GM21381 (cell line): ENCODE measurements around the gene TUT7.
"Not testable (repeated sequence)": the region's sequence is repeated elsewhere in the genome, so short reads cannot be mapped to it uniquely, and the experiment has no call there.

Experiments used
- ATAC-seq: cut with Tn5 transposase; IDR thresholded peaks from one replicate; pipeline ENCODE4 v1.9.1; 2021; ENCODE audit warnings: mild to moderate bottlenecking, moderate library complexity; ENCODE audit not compliant: unreplicated experiment

Gene TUT7

DNA sequence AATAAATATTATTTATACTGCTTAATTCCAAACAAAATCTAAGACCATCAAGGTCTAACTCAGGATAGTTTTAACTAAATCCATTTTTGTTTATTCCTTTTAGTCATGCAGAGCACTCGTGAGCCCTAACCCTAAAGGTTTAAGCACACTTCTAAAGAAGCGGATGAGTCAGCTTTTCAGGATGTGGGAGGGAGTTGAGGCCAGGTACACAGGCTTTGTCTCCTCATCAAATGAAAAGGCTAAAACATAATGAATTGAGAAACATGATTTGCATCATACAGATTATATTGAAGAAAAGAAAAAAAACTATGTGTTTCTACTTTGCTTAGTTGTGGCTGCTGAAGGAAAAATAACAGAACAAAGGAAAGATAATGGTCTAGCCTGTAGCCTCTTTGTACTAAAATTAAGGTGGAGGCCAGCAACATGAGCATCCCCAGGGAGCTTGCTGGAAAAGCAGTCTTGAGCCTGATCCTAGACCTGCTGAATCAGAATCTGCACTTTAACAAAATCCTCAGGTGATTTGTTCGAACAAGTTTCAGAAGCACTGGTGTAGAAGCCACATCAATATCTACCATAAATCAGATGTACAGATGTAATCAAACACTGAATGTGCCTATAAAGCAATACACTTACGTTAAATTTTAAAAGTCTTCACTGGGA, 50.8 kb downstream of the TUT7 start:
- no peak for ATAC-seq

DNA sequence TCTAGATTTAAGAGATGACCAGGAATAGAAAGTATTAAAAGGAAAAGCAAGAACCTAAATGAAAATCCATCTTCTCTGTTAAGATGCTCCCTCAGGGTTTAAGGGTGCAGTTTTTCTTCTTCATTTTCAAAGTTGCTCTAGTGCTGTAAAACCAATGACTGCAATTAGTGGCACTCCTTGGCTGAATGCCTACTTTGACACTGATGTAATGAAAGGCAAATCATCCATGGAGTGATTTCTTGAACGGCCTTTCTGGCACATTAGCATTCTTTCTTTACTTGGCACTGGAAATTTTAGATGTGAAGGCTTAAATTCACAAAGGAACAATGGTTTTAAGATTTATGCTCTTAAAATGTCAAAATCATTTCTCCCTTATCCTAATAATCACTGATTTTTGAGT, 52.5 kb downstream of the TUT7 start:
- no peak for ATAC-seq

DNA sequence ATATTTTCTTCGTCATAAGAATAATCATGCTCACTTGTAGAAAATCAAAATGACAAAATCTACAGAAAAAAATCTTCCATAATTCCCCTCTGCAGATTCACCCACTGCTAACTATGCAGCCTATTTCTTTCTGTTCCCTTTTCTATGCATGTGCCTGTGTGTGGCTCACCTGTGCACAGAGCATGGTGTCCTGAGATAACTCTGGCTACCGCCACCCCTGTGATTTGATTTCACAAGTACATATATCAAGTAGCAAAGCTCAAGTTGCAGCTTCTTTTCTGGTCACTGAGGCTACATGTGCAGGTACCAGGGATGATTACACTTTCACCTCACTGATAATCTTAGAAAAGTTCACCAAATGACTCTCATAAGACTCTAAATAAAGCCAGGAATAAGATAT, 53.5 kb downstream of the TUT7 start:
- ATAC-seq, result no peak

DNA sequence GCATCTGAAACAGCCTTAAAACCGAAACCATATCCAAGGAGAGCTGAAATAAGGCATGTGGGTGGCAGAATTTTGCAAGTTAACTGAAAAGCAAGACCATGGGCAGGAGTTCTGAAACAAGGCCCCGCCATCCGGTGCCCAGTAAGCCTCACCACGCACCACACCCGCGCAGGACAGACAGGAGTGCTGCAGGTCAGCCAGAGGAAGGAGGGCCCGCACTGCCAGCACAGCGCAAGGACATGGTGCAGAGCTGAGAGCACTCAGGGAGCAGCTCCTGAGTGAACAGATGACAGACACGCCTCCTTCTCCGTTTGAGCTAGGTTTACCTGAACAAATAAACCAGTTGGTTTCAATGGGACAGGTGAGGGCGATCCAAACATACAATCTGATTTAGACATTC, 55.3 kb downstream of the TUT7 start:
- no peak for ATAC-seq

DNA sequence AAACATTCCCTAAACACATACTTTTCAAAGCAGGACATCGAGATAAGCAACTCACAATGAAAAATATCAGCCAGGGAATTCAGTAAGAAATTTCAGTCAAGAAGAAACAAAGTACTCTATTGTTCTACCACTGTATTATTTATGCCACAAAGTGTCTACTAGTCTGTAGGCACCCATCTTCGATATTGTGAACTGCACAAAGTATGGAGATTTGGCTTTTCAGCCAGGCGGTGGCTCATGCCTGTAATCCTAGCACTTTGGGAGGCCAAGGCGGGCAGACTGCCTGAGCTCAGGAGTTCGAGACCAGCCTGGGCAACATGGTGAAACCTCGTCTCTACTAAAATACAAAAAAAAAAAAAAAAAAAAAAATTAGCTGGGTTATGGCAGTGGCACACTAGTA, 63.9 kb downstream of the TUT7 start:
- not testable (repeated sequence) for ATAC-seq

DNA sequence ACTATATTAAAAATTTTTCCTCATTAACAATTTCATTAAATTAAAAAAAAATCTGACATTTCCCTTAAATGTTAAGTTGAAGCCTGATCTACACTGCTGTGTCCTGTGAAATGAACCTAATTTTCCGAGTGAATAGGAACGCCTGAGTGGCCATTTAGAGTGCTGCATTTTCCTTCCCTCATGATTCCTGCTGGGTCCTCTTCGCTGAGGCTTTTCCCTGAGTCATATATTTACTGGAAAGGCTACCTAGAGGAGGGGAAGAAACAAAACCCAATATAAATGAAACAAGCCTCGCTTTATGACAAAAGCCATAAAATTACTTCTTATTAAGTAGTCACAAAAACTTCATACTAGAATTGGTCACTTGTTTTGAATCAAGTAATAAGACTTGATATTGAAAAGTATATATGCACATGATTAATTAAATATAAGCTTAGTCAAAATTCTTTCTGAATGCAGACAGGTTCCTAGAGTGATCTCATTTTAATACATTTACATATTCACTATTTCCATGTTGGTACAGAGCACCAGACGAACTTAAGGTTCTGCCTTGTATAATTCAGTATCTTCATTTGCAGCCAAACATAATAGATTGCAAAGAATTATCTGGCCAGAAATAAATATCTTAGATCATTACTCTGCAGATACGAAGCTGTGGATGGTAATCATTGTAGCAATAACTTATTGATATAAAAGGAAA, 65.6 kb downstream of the TUT7 start:
- no peak for ATAC-seq

DNA sequence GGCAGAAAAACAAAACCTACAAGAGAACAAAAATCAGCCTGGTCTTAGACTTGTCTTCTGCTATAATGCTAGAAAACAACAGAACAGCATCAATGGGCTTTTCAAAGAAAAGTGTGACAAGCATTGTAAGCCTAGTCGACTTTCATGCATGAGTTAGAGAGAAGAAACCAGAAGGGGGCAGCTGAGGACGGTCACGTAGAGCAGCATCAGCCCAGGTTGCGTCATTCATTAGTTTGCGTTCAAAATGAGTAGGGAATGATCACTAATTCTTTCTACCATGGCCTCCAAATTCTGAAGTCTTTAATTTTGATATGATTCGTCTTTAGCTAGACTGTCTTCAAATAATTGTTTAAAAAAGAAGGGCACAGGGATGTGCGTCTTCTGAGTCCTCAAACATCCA, 67.2 kb downstream of the TUT7 start:
- ATAC-seq, result no peak

DNA sequence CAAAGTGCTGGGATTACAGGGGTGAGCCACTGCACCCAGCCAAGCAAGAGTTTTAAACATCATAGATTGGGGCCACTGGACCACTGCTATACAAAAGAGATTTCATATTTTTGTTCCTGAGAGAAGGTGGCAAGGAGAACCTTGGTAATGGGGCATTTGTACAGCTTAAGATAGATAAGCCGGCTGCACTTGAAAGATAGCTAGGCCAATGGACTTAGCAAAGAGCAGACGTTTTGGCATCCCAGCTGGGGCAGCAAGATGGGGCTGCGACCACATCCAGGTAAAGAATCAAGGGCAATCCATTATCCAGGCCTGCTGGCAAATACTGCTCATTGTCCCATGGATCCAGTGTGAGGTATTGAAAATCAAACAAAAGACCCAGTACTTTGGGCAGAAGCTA, 67.9 kb downstream of the TUT7 start:
- no peak for ATAC-seq

DNA sequence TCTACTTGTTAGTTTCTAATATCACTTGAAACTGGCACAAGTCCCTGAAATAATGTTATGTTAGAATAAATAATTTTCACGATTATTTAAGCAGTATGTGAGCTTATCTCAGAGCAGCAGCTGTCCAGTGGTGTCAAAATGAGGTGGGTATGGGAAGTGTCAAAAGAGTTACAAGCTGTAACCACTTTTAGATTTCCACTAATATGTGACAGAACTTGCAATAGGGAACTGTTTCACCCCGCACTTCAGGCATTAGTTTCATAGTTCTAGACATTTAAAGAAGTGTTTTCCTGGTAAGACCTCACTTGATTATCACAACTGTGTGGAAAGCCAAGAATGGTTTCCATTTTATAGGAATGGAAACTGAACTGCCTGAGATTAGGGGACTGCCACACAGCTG, 68.9 kb downstream of the TUT7 start:
- ATAC-seq, result no peak

DNA sequence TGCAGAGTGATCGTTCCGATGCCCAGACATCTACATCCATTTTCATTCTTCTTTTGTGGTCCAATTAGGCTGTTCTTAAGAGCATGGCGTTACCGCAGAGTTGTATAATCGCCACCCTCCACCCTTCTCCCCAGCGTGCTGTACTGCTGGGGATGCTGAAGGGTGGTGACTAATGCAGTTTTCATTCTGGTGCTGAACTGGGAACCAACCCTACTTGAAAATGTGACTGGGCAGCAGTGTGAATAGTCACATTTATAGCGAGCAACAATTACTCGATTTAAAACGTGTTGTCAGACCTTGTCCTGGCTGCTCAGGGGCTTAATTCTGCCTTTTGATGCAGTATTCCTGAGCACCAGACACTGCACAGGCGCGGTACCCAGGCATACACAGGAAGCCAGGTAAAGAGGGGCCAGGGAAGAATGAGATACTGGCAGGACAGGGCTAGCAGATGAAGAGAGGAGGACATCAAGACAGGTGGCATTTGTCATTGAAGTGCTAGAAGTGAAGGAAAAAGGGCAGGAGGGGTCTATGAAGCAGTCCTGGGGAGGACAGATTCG, 71.2 kb downstream of the TUT7 start:
- peak; percentile 17 for ATAC-seq

DNA sequence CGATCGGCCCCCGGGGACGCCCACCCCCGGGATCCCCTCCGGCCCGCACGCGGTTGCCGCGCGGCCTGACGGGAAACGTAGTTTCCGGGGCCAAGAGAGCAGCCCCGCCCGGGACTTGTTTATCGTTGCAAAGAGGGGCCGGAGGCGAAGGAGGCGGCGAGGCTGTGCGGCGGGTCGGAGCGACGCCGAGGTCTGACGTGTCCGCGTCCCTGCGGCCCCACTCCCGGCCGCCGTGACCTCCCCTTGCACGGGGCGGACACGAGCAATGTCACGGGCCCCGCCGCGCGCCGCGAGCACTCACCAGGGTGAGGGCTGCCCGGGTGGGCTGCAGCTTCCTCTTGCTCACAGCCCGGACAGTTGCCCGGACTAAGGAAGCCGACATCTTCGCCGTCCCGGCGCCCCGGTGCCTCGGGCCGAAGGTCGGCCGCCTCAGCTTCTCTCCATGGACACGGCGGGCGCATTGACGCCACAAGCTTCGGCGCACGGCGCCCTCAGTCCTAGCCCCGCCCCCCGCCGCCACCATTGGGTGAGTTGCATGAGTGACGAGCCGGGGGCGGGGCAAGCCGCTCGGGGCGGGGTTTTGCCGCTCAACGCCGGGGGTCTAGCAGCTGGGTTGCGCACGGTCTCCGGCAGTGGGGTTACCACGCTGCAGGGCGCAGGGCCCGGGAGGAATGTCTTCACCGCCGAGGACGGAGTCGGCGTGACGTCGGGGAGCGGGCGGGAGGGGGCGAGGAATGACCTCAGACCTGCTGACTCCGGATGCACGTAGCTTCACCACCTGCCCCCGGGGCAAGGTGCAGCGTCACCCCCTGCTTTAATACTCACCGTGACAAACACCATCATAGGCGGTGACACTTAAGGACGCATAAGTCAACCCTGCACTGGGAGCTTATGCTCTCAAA, 71.9 kb downstream of the TUT7 start, which contains the start of gene ISCA1:
Gene ISCA1 (minus strand): TSS at position 462 of the 902 bp plus-strand sequence. CDS start 80 bp downstream, at position 382.
- peak; percentile 77 for ATAC-seq

DNA sequence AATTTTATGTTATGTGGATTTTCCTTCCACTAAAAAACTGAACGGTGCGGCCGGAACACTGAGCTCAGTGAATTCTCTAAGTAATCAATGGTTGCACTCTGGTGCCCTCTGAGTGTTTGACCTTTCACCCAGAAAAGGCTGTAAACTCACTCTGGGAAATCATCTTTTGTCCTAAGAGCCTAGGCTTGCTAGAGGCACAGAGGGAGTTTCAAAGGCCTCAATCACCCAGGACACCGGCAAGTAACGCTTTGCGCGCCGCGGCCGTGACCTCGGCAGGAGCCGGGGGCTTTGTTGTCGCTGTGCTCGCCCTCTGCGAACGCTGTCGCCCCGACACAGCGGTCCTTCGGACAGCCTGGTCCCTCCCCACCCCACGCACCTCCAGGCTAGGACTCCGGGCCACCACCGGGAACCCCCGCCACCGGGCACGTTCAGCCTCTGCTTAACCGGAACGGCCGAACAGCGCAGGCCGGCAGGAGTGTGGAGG, 72.6 kb downstream of the TUT7 start:
- ATAC-seq, result peak; percentile 3

DNA sequence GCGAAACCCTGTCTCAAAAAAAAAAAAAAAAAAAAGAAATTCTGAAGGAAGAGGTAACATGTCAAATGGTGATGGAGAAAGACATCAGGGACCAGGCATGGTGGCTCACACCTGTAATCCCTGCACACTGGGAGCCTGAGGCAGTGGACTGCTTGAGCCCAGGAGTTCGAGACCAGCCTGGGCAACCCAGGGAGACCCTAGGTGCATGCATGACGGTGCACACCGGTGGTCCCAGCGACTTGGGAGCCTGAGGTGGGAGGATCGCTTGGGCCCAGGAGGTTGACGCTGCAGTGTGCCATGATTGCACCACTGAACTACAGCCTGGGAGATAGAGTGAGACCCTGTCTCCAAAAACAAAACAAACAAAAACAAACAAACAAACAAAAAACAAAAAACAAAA, 73.6 kb downstream of the TUT7 start:
- ATAC-seq, result no peak

DNA sequence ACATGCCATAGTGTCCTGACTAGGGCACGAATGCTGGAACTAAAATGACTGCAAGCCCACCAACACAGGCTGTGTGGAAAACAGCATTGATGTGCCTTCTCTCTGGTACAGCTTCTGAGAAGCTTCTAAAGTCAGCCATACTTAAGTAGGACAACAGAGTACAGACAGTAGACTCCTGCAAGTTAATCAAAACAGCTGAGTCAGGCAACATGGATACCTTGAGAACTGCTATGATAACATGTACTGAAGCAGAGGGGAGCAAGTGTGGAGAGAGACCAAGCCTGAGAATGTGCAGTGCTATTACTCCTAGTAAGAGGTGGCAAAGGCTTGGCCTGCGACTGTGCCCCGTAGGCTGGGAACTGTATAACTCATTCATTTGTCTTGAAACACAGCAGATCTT, 74.4 kb downstream of the TUT7 start:
- no peak for ATAC-seq

DNA sequence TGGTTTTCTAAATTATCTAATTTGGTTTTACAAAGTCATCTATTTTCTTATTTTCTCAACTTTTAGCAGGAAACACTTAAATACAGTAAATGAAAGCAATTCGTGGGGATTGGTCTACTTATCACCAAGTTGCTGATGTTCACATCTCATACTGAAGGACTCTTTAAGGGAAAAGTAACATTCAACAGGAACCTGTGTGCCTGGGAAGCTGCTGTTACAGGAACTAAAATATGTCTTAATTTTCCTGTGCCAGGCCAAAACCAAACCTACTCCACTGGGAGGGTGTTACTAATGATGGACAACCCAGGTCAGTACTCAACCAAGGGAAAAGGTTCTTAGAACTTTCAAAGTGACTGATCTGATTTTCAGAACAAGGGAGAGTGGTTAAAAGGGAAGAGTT, 77.1 kb downstream of the TUT7 start:
- no peak for ATAC-seq

DNA sequence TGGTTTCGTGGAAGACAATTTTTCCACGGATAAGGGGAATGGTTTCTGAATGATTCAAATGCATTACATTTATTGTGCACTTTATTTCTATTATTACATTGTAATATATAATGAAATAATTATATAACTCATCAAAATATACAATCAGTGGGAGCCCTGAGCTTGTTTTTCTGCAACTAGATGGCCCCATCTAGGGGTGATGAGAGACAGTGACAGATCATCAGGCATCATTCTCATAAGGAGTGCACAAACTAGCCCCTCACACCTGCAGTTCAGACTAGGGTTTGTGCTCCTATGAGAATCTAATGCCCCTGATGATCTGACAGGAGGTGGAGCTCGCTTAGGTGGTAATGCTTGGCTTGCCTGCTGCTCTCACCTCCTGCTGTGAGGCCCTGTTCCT, 78.2 kb downstream of the TUT7 start:
- ATAC-seq, result no peak

DNA sequence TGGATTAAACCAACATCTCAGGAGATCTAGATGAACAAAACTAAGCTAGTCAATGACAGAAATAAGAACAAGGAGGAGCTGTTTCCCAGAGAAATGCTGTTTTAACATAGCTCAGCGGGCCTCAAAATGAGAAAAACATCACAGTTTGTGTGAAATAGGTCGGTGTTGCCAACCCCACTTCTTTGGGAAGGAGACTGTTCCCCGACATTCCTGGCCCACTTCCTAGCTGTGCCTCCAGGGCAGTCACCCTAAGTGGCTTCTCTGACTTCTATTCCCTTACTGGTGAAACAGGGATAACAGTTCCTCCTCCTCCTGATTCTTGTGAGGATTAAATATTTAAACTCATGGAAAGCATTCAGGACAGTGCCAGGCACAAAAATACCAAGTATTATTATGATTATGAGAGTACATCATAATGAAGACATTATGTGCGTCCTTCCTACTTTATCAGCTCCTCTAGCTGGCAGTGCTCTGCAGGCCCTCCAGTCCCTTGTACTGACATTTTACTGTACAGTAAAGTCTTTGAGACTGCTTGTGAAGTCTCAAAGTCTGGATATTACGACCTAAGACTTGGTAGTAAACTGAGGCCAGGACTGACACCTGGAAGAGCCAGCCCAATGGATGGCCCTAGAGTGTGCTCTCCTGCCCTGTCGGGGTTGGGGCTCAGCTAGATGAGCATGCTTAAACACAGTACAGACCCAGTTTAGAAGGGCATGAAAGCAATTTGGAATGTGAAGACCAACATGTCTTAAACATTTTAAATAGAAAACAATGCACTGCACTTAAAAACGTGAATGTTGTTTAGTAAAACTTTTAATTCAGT, 79.2 kb downstream of the TUT7 start:
- no peak for ATAC-seq

DNA sequence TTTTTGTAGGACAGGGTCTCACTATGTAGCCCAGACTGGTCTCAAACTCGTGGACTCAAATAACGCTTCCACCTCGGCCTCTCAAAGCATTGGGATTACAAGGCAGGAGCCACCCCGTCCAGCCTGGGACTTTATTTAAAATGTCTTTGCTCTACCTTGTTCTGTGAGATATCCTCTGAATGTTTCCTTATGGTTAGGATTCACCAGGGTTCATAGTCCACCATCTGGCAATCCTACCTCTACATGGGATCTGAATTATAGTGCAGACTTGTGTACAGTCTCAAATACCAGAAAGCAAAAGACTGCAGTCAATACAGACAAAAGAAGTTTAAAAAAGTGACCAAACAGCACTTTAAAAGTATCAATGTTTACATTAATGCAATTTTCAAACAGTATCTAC, 82.0 kb downstream of the TUT7 start:
- no peak for ATAC-seq

DNA sequence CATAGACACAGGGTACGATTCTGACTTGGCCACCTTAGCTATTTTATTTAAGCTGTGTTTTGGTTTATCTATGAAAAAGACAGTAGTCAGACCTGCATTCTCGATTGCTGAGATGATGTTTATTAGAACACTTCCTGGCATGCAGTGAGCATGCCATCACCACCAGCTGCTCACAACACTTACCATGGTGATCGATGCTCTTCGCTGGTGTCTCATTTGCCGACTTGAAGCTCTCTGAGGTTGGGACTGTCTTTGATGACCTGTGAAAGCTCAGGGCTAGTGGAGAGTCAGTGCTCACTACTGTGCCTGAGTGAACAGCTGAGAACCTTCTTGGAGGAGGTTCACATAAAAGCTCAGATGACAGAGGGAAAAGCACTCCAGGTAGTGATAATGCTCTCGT, 90.3 kb downstream of the TUT7 start:
- no peak for ATAC-seq

DNA sequence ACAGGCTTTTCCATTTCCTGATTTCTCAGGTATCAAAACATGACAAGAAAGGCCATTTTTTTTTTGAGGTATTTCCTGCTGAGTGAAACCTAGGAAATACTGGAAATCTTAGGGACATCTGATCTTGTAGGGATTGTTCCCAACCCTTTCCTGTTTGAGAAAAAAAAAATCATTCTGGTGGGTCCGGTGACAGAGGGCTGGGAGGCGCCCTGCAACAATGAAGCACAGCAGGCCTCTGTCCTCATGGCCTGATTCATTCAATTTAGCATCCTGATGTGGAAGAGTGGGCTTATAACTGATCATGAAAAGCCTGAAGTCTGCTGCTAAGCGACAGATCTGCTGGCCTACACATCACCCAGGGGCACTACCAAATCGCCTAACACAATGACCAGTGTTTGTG, 91.7 kb downstream of the TUT7 start:
- ATAC-seq, result no peak
